ENCODE results near the gene C12orf43. TPM values are rescaled to one million over a fixed set of nuclear protein-coding genes. Genes with fewer than 3 reads are reported as not detected.
A peak's percentile ranks its signal among the peaks of the same experiment; 100 is the strongest.

C12orf43 gene
- total and polyA plus RNA-seq, 2 of the 4 experiments (the other 2 are of a cell fraction) = 12.5 to 13.5 TPM

GRCh38 chr12:121025442-121026226 lies 9.3 kb upstream of the C12orf43 start:
- ATAC-seq (ENCODE audit: low read depth) (peak; percentile 21; the same call in 1 of the 2 replicates), DNase-seq (no peak)
- in situ Hi-C loops (cut with MboI; ENCODE audit: low sequenced_read_pairs) = no loop called here
- H4K91ac ChIP-seq (ENCODE audit: insufficient read depth, low read depth, low read length) = no peak overlapping the region
- no peak overlapping the region for H2AK5ac ChIP-seq (ENCODE audit: low read depth, low read length)
- peaks cover 20% of the 10 kb centered on the region for H3K27me3 ChIP-seq (ENCODE audit: control insufficient read depth, insufficient read depth, low read length)
- H3K4me2 ChIP-seq (ENCODE audit: low read depth, low read length) = no peak overlapping the region
- H3K14ac ChIP-seq (replicated peaks; ENCODE audit: low read depth, low read length) = no peak overlapping the region
- 56% methylated on average over 3 of the region's 11 CpGs; no CpG with 5 or more reads in 1 of the 2 experiments for WGBS, 2 experiments (ENCODE audit: extremely low coverage in 2 of 2, insufficient read length in 1 of 2)
- POLR2A ChIA-PET (ENCODE audit: unreplicated experiment) = no interaction called here
- H3K4ac ChIP-seq (ENCODE audit: low read depth, low read length) = no peak overlapping the region
- dilution Hi-C loops (cut with HindIII; ENCODE audit: low sequenced_read_pairs, unreplicated experiment) = no loop called here
- H3K4me3 ChIP-seq (ENCODE audit: insufficient read depth, low read depth, low read length) = no peak overlapping the region
- CTCF ChIA-PET = no interaction called here
- no peak overlapping the region for H2AK9ac ChIP-seq (replicated peaks; ENCODE audit: low read depth, low read length, poor library complexity)
- H2BK15ac ChIP-seq (ENCODE audit: low read depth, low read length) = no peak overlapping the region
- H3K18ac ChIP-seq (ENCODE audit: low read depth, low read length) = no peak overlapping the region
- peak overlapping the region; percentile 43 for H2AFZ ChIP-seq (replicated peaks; ENCODE audit: low read length, poor library complexity)
- no peak overlapping the region for H4K8ac ChIP-seq (ENCODE audit: low read depth in 2 of 2, low read length in 2 of 2)
- H3K23ac ChIP-seq (ENCODE audit: low read depth, low read length) = no peak overlapping the region
- no peaks in the 10 kb centered on the region for H3K4me1 ChIP-seq (ENCODE audit: control insufficient read depth, insufficient read depth, low read length)
- H2BK20ac ChIP-seq (ENCODE audit: low read depth, low read length) = no peak overlapping the region
- H2BK120ac ChIP-seq (ENCODE audit: low read depth, low read length) = no peak overlapping the region
- H3K9me3 ChIP-seq (ENCODE audit: control insufficient read depth, insufficient read depth, low read length) = no peaks in the 10 kb centered on the region
- no peaks in the 10 kb centered on the region for H3K36me3 ChIP-seq (ENCODE audit: control insufficient read depth, insufficient read depth, low read length)
- no peak overlapping the region for H2BK5ac ChIP-seq (ENCODE audit: low read depth, low read length, poor library complexity, severe bottlenecking)
- no peaks in the 10 kb centered on the region for H4K20me1 ChIP-seq (ENCODE audit: insufficient read depth, low read length)
- H3K9ac ChIP-seq (ENCODE audit: low read depth, low read length) = no peak overlapping the region
- no peak overlapping the region for H4K5ac ChIP-seq (ENCODE audit: low read depth, low read length)
- no peaks in the 10 kb centered on the region for H3K79me1 ChIP-seq (ENCODE audit: low read depth in 1 of 2, low read length in 2 of 2)
- TF ChIP-seq MAFK (IDR thresholded peaks at IDR 0.05; ENCODE audit: low read depth, low read length) = no peak
- TF ChIP-seq MAZ (IDR thresholded peaks at IDR 0.05; ENCODE audit: borderline replicate concordance, low read depth, low read length) = no peak
- no peak for TF ChIP-seq MXI1 (IDR thresholded peaks at IDR 0.05; ENCODE audit: borderline replicate concordance, low read depth, low read length)
- TF ChIP-seq BHLHE40 (IDR thresholded peaks at IDR 0.05; ENCODE audit: low read depth, low read length) = no peak
- no peak for TF ChIP-seq RCOR1 (IDR thresholded peaks at IDR 0.05; ENCODE audit: insufficient replicate concordance, low read length)
- no peak for TF ChIP-seq CTCF (conservative IDR thresholded peaks at IDR 0.05; ENCODE audit: low read depth, low read length)
- TF ChIP-seq SMC3 (IDR thresholded peaks at IDR 0.05; ENCODE audit: low read depth, low read length) = no peak
- TF ChIP-seq FOS (IDR thresholded peaks at IDR 0.05; ENCODE audit: low read depth, low read length) = no peak
- TF ChIP-seq RAD21 (IDR thresholded peaks at IDR 0.05; ENCODE audit: low read length) = no peak
- no peak overlapping the region for H3K56ac ChIP-seq (ENCODE audit: extremely low read depth, insufficient read depth, low read length)
- intact Hi-C loops (cut with micrococcal nuclease) = no loop called here
- BruUV-seq (replicated peaks) = no TSS peak
- H3K27ac ChIP-seq (ENCODE audit: insufficient read depth, low read length) = no peak overlapping the region
- no peaks in the 10 kb centered on the region for H3K9me1 ChIP-seq (ENCODE audit: insufficient read depth, low read length)
